Skeletal muscle satellite cell (primary cell): Measurements from ENCODE around the gene GPC3.

Experiments used
- H3K27me3 ChIP-seq: 2 replicates; pipeline ENCODE4 v1.7.0; 2013; ENCODE audit warnings: low read length; ENCODE audit not compliant: control insufficient read depth, insufficient read depth
- H3K36me3 ChIP-seq: 2 replicates; pipeline ENCODE4 v1.7.0; 2013; ENCODE audit warnings: mild to moderate bottlenecking, control low read depth, low read length; ENCODE audit not compliant: insufficient read depth
- H3K4me1 ChIP-seq: 2 replicates; pipeline ENCODE4 v1.7.0; 2013; ENCODE audit warnings: low read length; ENCODE audit not compliant: control insufficient read depth, insufficient read depth
- H3K4me2 ChIP-seq: 2 replicates; pipeline ENCODE4 v1.7.0; 2013; ENCODE audit warnings: mild to moderate bottlenecking, low read length
- H3K4me3 ChIP-seq: 2 replicates; pipeline ENCODE4 v1.7.0; 2013; ENCODE audit warnings: low read length
- H3K9ac ChIP-seq: 2 replicates; pipeline ENCODE4 v1.7.0; 2013; ENCODE audit warnings: mild to moderate bottlenecking, low read depth, low read length, moderate library complexity
- H3K9me3 ChIP-seq: replicated peaks from 2 replicates; pipeline ENCODE4 v1.7.0; 2013; ENCODE audit warnings: mild to moderate bottlenecking, control low read depth, low read length

GPC3 gene

GRCh38 chrX:133939655-133940302 is 45.6 kb downstream of the GPC3 start:
- H3K9me3 ChIP-seq = no peaks in the 10 kb centered on the region
- H3K4me2 ChIP-seq = no peak overlapping the region
- H3K4me3 ChIP-seq = no peak overlapping the region
- no peaks in the 10 kb centered on the region for H3K36me3 ChIP-seq
- H3K4me1 ChIP-seq = no peaks in the 10 kb centered on the region
- no peak overlapping the region for H3K9ac ChIP-seq
- peaks cover 16% of the 10 kb centered on the region for H3K27me3 ChIP-seq

GRCh38 chrX:133938530-133938929 is 46.9 kb downstream of the GPC3 start:
- Histone ChIP-seq H3K4me2 (no peak overlapping the region), H3K27me3 (peaks cover 15% of the 10 kb centered on the region), H3K36me3 (no peaks in the 10 kb centered on the region), H3K4me3 (no peak overlapping the region), H3K9me3 (no peaks in the 10 kb centered on the region), H3K4me1 (no peaks in the 10 kb centered on the region), H3K9ac (no peak overlapping the region)

GRCh38 chrX:133937022-133937421 is 48.4 kb downstream of the GPC3 start:
- Histone ChIP-seq H3K36me3 (no peaks in the 10 kb centered on the region), H3K4me3 (no peak overlapping the region), H3K9me3 (no peaks in the 10 kb centered on the region), H3K4me2 (no peak overlapping the region), H3K9ac (no peak overlapping the region), H3K4me1 (no peaks in the 10 kb centered on the region), H3K27me3 (peaks cover 9% of the 10 kb centered on the region)

DNA sequence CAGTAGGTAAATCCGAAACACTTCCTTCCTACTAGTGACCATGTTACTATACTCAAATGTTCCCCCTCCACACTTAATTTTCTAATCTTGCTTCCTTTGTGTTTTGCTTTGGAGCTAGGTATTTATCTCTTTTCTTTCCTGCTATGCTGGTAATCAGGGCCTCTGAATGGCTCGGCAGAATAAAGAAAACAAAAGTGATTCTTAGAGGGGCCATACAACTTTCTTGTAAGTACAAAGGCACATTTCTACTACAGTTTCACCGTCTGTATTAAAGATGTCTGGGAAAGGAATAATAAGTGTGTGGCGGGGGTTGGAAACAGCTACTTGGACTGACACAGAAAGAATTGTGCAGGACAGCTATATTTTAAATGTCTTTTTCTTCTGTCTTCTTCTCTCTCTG is 50.3 kb downstream of the GPC3 start:
- Histone ChIP-seq H3K36me3 (no peaks in the 10 kb centered on the region), H3K9me3 (no peaks in the 10 kb centered on the region), H3K4me3 (no peak overlapping the region), H3K9ac (no peak overlapping the region), H3K4me2 (no peak overlapping the region), H3K4me1 (no peaks in the 10 kb centered on the region), H3K27me3 (peaks cover 7% of the 10 kb centered on the region)

- H3K4me3 ChIP-seq = no peak overlapping the region
- H3K27me3 ChIP-seq = peaks cover 6% of the 10 kb centered on the region
- no peak overlapping the region for H3K4me2 ChIP-seq
- H3K9me3 ChIP-seq = no peaks in the 10 kb centered on the region
- H3K4me1 ChIP-seq = no peaks in the 10 kb centered on the region
- no peaks in the 10 kb centered on the region for H3K36me3 ChIP-seq
- no peak overlapping the region for H3K9ac ChIP-seq
Observed at GRCh38 chrX:133933316-133933715, 52.1 kb downstream of the GPC3 start.

DNA sequence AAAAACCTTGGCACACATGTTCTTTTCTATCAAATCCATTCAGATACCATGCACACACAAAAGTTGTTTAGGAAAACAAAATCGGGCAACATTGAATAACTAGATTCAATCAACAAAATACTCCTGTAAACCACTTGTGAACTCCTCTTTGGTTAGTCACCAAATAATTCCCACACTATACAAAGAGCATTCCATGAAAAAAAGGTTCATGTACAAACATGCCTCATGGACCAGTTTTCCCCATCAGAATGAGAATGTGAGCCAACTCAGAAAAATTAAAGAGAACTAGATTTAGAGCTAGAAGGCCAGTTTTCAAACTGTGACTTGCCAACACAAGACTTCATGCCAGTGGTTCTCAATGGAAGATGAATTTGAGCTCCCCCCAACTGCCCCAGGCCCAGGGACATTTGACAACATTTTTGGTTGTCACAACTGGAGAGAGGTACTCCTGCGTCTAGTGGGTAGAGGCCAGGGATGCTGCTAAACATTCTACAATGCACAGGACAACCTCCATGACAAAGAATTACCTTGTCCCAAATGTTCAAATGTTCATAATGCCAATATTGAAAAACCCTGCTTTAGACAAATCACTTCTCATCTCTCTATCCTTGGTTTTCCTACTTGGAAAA is 55.4 kb downstream of the GPC3 start:
- Histone ChIP-seq H3K36me3 (no peaks in the 10 kb centered on the region), H3K4me1 (no peaks in the 10 kb centered on the region), H3K9ac (no peak overlapping the region), H3K4me2 (no peak overlapping the region), H3K9me3 (no peaks in the 10 kb centered on the region), H3K27me3 (peaks cover 4% of the 10 kb centered on the region), H3K4me3 (no peak overlapping the region)

DNA sequence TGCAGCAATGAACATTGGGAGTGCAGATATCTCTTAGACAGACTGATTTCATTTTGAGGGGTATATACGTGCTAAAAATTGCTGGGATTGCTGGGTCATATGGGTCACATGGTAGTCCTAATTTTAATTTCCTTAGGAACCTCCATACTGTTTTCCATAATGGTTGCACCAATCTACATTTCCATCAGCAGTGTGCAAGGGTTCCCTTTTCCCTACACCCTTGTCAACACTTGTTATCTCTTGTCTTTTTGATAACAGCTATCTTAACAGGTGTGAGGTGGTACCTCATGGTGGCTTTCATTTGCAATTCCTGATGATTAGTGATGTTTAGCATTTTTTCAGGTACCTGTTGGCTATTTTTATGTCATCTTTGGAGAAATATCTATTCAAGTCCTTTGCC is 57.0 kb downstream of the GPC3 start:
- no peaks in the 10 kb centered on the region for H3K36me3 ChIP-seq
- no peaks in the 10 kb centered on the region for H3K4me1 ChIP-seq
- peaks cover 4% of the 10 kb centered on the region for H3K27me3 ChIP-seq
- no peak overlapping the region for H3K4me3 ChIP-seq
- no peaks in the 10 kb centered on the region for H3K9me3 ChIP-seq
- no peak overlapping the region for H3K9ac ChIP-seq
- no peak overlapping the region for H3K4me2 ChIP-seq

DNA sequence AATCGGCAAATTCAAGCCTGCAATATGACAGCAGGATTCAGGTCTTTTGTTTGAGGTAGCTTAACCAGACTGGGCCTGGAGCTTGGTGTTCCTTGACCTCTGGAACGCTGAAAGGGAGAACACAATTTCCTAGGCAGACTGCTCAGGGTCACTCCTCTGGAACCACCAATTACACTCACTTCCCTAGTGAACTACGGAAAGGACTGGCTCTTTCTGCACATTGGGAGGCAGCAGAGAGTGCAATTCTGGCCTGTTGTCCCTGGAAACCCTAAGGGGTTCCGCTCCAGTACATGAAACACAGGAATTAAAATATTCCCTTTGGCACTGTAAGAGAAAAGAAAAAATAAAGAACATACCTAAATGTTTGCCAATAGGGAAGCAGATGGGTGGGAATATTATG is 58.6 kb downstream of the GPC3 start:
- Histone ChIP-seq H3K4me2 (no peak overlapping the region), H3K36me3 (no peaks in the 10 kb centered on the region), H3K27me3 (peaks cover 4% of the 10 kb centered on the region), H3K4me1 (no peaks in the 10 kb centered on the region), H3K4me3 (no peak overlapping the region), H3K9me3 (no peaks in the 10 kb centered on the region), H3K9ac (no peak overlapping the region)

DNA sequence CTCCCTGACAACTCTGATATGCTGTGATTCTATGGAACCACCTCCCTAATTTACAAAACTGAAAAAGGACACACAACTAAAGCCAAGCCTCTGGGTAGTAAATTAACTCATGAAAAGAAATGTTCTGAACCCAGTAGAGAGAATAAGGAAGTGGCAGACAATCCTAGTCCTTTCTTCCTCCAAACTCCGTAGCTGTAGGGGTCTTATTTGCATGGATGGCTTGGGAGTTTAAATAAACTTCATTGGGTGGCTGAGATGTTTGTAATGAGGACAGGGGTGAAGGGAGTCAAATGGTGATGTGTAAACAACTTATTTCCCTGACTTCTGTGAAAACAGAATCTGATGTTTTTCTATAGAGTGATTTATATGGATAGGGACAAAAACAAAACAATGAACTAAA is 59.3 kb downstream of the GPC3 start:
- Histone ChIP-seq H3K9ac (no peak overlapping the region), H3K36me3 (no peaks in the 10 kb centered on the region), H3K4me2 (no peak overlapping the region), H3K4me1 (no peaks in the 10 kb centered on the region), H3K4me3 (no peak overlapping the region), H3K27me3 (peaks cover 4% of the 10 kb centered on the region), H3K9me3 (no peaks in the 10 kb centered on the region)

DNA sequence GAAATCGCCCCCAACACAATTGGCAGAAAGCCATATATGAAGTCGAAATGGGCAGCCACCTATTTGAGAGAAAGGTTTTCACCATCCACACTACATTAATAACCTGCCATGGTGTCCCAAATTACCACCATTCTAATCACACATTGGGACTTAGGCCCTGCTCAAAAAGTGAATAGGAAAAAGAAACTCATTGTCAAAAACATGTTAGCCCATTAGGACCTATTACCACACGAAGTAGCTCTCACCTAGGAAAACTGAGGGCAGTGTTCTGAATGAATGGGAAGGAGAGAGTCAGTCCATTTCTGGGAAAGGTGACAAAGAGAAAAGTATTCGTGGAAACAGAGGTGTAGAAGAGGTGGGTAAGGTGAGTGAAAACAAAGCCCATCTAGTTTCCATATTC is 60.8 kb downstream of the GPC3 start:
- Histone ChIP-seq H3K9ac (no peak overlapping the region), H3K4me3 (no peak overlapping the region), H3K27me3 (peaks cover 4% of the 10 kb centered on the region), H3K36me3 (no peaks in the 10 kb centered on the region), H3K4me2 (no peak overlapping the region), H3K4me1 (no peaks in the 10 kb centered on the region), H3K9me3 (no peaks in the 10 kb centered on the region)

DNA sequence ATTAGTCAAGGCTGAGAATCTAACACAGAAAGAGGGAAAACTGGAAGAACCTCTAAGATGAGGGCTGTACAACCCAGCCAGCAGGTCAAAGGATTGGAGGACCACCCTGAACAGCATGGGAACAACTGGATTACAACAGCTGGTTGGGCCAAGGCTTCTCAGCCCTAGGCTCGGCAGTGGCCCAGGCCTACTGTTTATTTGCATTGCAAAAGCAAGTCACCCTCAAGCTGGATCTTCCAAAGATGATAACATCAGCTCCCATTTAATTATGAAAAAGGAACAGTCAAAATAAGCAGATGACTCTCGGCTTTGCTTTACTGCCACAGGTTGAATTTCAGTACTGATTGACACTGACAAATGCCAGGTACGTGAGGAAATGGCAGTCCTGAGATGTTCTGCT is 61.8 kb downstream of the GPC3 start:
- H3K27me3 ChIP-seq = peaks cover 9% of the 10 kb centered on the region
- H3K9ac ChIP-seq = no peak overlapping the region

DNA sequence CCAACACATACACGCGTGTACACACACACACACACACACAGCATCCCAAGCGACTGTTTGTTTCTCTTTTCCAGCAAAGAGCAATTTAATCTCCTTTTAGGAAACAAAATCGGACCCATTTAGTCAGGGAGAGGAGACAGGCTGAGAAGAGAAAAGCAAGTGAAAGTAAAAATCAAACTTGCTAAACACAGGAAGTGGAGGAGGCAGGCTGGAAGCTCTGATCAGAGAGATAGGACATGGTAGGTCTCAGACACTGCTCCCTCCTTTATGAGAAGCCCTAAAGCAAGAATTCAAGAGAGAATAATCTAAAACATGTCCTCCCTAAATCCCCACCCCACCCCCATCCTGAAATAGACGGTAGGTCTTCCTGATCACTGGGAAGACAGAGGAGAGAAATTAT is 62.3 kb downstream of the GPC3 start:
- Histone ChIP-seq H3K9ac (no peak overlapping the region), H3K9me3 (no peaks in the 10 kb centered on the region), H3K36me3 (no peaks in the 10 kb centered on the region), H3K27me3 (peaks cover 12% of the 10 kb centered on the region), H3K4me1 (no peaks in the 10 kb centered on the region), H3K4me2 (no peak overlapping the region), H3K4me3 (no peak overlapping the region)

More for the DNA sequence above, 61.8 kb downstream of the GPC3 start:
- Histone ChIP-seq H3K4me2 (no peak overlapping the region), H3K36me3 (no peaks in the 10 kb centered on the region), H3K4me1 (no peaks in the 10 kb centered on the region), H3K9me3 (no peaks in the 10 kb centered on the region), H3K4me3 (no peak overlapping the region)
